GM23338 (cell line): ENCODE measurements around the gene TMEM209. TPM values are rescaled to one million over a fixed set of nuclear protein-coding genes. Genes with fewer than 3 reads are reported as not detected.

Experiments
- ATAC-seq: fragments of 200-7000 bp; cut with Tn5 transposase; 3 replicates; pipeline ENCODE4 v1.9.1; 2020
- DNase-seq: peaks from one replicate; pipeline ENCODE4 v3.0.0-alpha.2; 2015; ENCODE audit warnings: low spot score
- H2AFZ ChIP-seq: fragments of 200-600 bp; sonication (generic); 2 replicates; pipeline ENCODE4 v1.8.0; 2016; ENCODE audit warnings: antibody characterized with exemption, mild to moderate bottlenecking, moderate library complexity
- H3F3A ChIP-seq: fragments of 200-600 bp; sonication (generic); replicated peaks from 2 replicates; pipeline ENCODE4 v1.8.0; 2017; ENCODE audit warnings: antibody characterized with exemption, mixed run types, low read depth
- H3K27ac ChIP-seq: fragments of 200-600 bp; sonication (generic); 2 replicates; pipeline ENCODE4 v1.6.1; 2016; ENCODE audit warnings: low read depth
- H3K27me3 ChIP-seq: fragments of 200-600 bp; sonication (generic); 2 replicates; pipeline ENCODE4 v1.8.0; 2016; ENCODE audit warnings: mild to moderate bottlenecking, mixed run types, moderate library complexity; ENCODE audit not compliant: insufficient read depth
- H3K36me3 ChIP-seq: fragments of 200-600 bp; sonication (generic); 2 replicates; pipeline ENCODE4 v1.8.0; 2016; ENCODE audit warnings: mild to moderate bottlenecking; ENCODE audit not compliant: insufficient read depth
- H3K4me1 ChIP-seq: fragments of 200-600 bp; sonication (generic); 2 replicates; pipeline ENCODE4 v1.8.0; 2016; ENCODE audit warnings: mild to moderate bottlenecking, moderate library complexity; ENCODE audit not compliant: insufficient read depth
- H3K4me2 ChIP-seq: fragments of 200-600 bp; sonication (generic); 2 replicates; pipeline ENCODE4 v1.7.1; 2017; ENCODE audit warnings: mixed run types
- H3K4me3 ChIP-seq: fragments of 200-600 bp; sonication (generic); 2 replicates; pipeline ENCODE4 v1.6.1; 2016; ENCODE audit warnings: mixed run types
- H3K79me2 ChIP-seq: fragments of 200-600 bp; sonication (generic); replicated peaks from 2 replicates; pipeline ENCODE4 v1.8.0; 2017; ENCODE audit warnings: mild to moderate bottlenecking; ENCODE audit not compliant: insufficient read depth
- H3K9me2 ChIP-seq: fragments of 200-600 bp; sonication (generic); 2 replicates; pipeline ENCODE4 v1.8.0; 2017; ENCODE audit not compliant: insufficient read depth
- H4K20me1 ChIP-seq: fragments of 200-600 bp; sonication (generic); replicated peaks from 2 replicates; pipeline ENCODE4 v1.8.0; 2017; ENCODE audit warnings: mild to moderate bottlenecking; ENCODE audit not compliant: insufficient read depth
- H3K27ac Mint-ChIP-seq: 2 replicates; pipeline ENCODE4 v1.8.0; 2020; ENCODE audit warnings: inconsistent platforms, mild to moderate bottlenecking, moderate library complexity, mixed read lengths
- H3K27me3 Mint-ChIP-seq: 3 replicates; pipeline ENCODE4 v1.8.0; 2022; ENCODE audit warnings: low read depth, mild to moderate bottlenecking, moderate library complexity, mixed read lengths, inconsistent platforms; ENCODE audit not compliant: insufficient read depth, poor library complexity
- H3K36me3 Mint-ChIP-seq: 3 replicates; pipeline ENCODE4 v1.8.0; 2021; ENCODE audit warnings: low read depth, mild to moderate bottlenecking, inconsistent platforms, moderate library complexity, mixed read lengths
- H3K4me1 Mint-ChIP-seq: 3 replicates; pipeline ENCODE4 v1.8.0; 2020; ENCODE audit warnings: mild to moderate bottlenecking, inconsistent platforms, mixed read lengths
- H3K4me3 Mint-ChIP-seq: 3 replicates; pipeline ENCODE4 v1.8.0; 2021; ENCODE audit warnings: moderate library complexity, mild to moderate bottlenecking, inconsistent platforms, mixed read lengths
- H3K9me3 Mint-ChIP-seq: 3 replicates; pipeline ENCODE4 v1.8.0; 2020; ENCODE audit warnings: moderate library complexity, mild to moderate bottlenecking, inconsistent platforms, mixed read lengths
- CREB1 ChIP-seq: fragments of 250-450 bp; sonication (Bioruptor Pico); IDR thresholded peaks from 2 replicates; pipeline ENCODE4 v1.5.0; 2020; ENCODE audit warnings: low read depth, mild to moderate bottlenecking, moderate library complexity
- CTCF ChIP-seq, 2 experiments: fragments of 200-600 bp in 1 of 2; sonication (generic) in 1 of 2; conservative IDR thresholded peaks; 2 replicates each; pipeline versions ENCODE4 v1.5.1 to v1.6.1; 2016 to 2017; ENCODE audit warnings: antibody characterized with exemption in 2 of 2, low read depth in 2 of 2, mild to moderate bottlenecking in 2 of 2, moderate library complexity in 1 of 2
- EZH2 ChIP-seq: fragments of 200-600 bp; sonication (generic); IDR thresholded peaks from one replicate; pipeline ENCODE4 v1.8.0; 2017; ENCODE audit warnings: antibody characterized with exemption, mild to moderate bottlenecking, low read depth; ENCODE audit not compliant: unreplicated experiment
- EZH2phosphoT487 ChIP-seq: fragments of 200-600 bp; sonication (generic); IDR thresholded peaks from one replicate; pipeline ENCODE4 v1.8.1; 2018; ENCODE audit warnings: antibody characterized with exemption; ENCODE audit not compliant: unreplicated experiment
- JUNB ChIP-seq: IDR thresholded peaks from one replicate; pipeline ENCODE4 v1.6.1; 2016; ENCODE audit warnings: antibody characterized with exemption; ENCODE audit not compliant: unreplicated experiment
- NANOG ChIP-seq: IDR thresholded peaks from 2 replicates; pipeline ENCODE4 v1.6.1; 2016; ENCODE audit warnings: antibody characterized with exemption, borderline replicate concordance
- REST ChIP-seq: IDR thresholded peaks from one replicate; pipeline ENCODE4 v1.6.1; 2018; ENCODE audit warnings: antibody characterized with exemption; ENCODE audit not compliant: unreplicated experiment
- STAT1 ChIP-seq: IDR thresholded peaks from one replicate; pipeline ENCODE4 v1.6.1; 2016; ENCODE audit warnings: antibody characterized with exemption; ENCODE audit not compliant: unreplicated experiment
- ZNF114 ChIP-seq: fragments of 250-450 bp; sonication (Bioruptor Pico); IDR thresholded peaks from 2 replicates; pipeline ENCODE4 v1.5.0; 2020; ENCODE audit warnings: mild to moderate bottlenecking, moderate library complexity
- ZNF462 ChIP-seq: fragments of 250-450 bp; sonication (Bioruptor Pico); IDR thresholded peaks from 2 replicates; pipeline ENCODE4 v1.5.0; 2020; ENCODE audit warnings: mild to moderate bottlenecking, moderate library complexity
- polyA plus RNA-seq: library from polyadenylated mRNA; unstranded; fragments of >200 nt; fragmentation: Nextera tagmentation; extraction: Ambion mirVana; gene quantifications from 2 replicates; pipeline ENCODE4 v1.2.1, GENCODE V29; 2016
- total RNA-seq: library from RNA; depleted of rRNA; stranded (reverse); fragments of >200 nt; shearing (Covaris generic); gene quantifications from 2 replicates; pipeline ENCODE4 v1.2.3, GENCODE V29; 2014

Gene TMEM209
- total and polyA plus RNA-seq, 2 experiments from 2014 or later: 18.6 to 26.2 TPM

- TF ChIP-seq CTCF (conservative IDR thresholded peaks at IDR 0.05; ENCODE audit: low read depth in 2 of 2) (peak in 1 of 2 experiments; percentile 30; a peak in 2 of 4 replicates), NANOG (no peak), JUNB (no peak), STAT1 (no peak)
These were observed 51.1 kb downstream of the TMEM209 start (continued) for GRCh38 chr7:130154131-130154500.

- peaks cover 3% of the 10 kb centered on the region; the same call in 2 of the 3 replicates for H3K4me1 Mint-ChIP-seq
- DNase-seq: peak; percentile 32
- ATAC-seq: peak; percentile 34
- Histone ChIP-seq H3K9me2 (no peaks in the 10 kb centered on the region), H3K4me1 (no peaks in the 10 kb centered on the region), H3K36me3 (no peaks in the 10 kb centered on the region), H4K20me1 (no peaks in the 10 kb centered on the region), H2AFZ (no peak overlapping the region; the same call in 1 of the 2 replicates), H3F3A (0 out of 2 replicates have a peak, but pooled peaks cover 2% of the 10 kb centered on the region), H3K4me3 (no peak overlapping the region), H3K79me2 (no peaks in the 10 kb centered on the region), H3K27me3 (no peaks in the 10 kb centered on the region), H3K4me2 (no peak overlapping the region), H3K27ac (no peak overlapping the region)
- H3K27ac Mint-ChIP-seq: no peak overlapping the region
- peaks cover 14% of the 10 kb centered on the region for H3K9me3 Mint-ChIP-seq
- H3K27me3 Mint-ChIP-seq: peaks cover 16% of the 10 kb centered on the region
- H3K36me3 Mint-ChIP-seq: peaks cover 19% of the 10 kb centered on the region; the same call in 2 of the 3 replicates
- H3K4me3 Mint-ChIP-seq: no peak overlapping the region
- no peak for TF ChIP-seq REST
- TF ChIP-seq NANOG: no peak
- no peak for TF ChIP-seq EZH2
- no peak for TF ChIP-seq CREB1 (CRISPR knock-in tag)
- no peak for TF ChIP-seq ZNF462 (CRISPR knock-in tag)
- no peak for TF ChIP-seq JUNB
- TF ChIP-seq ZNF114 (CRISPR knock-in tag): no peak
- no peak for TF ChIP-seq EZH2phosphoT487
- no peak for TF ChIP-seq STAT1
- no peak for TF ChIP-seq CTCF (conservative IDR thresholded peaks at IDR 0.05; ENCODE audit: low read depth in 2 of 2)
These were observed 51.8 kb downstream of the TMEM209 start for GRCh38 chr7:130153211-130153908.
